Neuronal stem cell (in vitro differentiated cells): ENCODE measurements around the gene TIGAR.
A peak's percentile ranks its signal among the peaks of the same experiment; 100 is the strongest.

Experiments used
- DNase-seq: peaks from one replicate; pipeline ENCODE4 v3.0.0-alpha.2; 2013; ENCODE audit warnings: low spot score
- H2AFZ ChIP-seq: one replicate; pipeline ENCODE4 v1.6.1; 2013; ENCODE audit warnings: mild to moderate bottlenecking, low read length, inconsistent platforms
- H2AK5ac ChIP-seq: 2 replicates; pipeline ENCODE4 v1.6.1; 2013; ENCODE audit warnings: low read depth, mild to moderate bottlenecking, inconsistent platforms, low read length, moderate library complexity, mixed read lengths
- H2BK120ac ChIP-seq: 2 replicates; pipeline ENCODE4 v1.6.1; 2013; ENCODE audit warnings: low read depth, mild to moderate bottlenecking, inconsistent platforms, low read length, moderate library complexity, mixed read lengths
- H2BK12ac ChIP-seq: one replicate; pipeline ENCODE4 v1.6.1; 2013; ENCODE audit warnings: low read length, inconsistent platforms
- H2BK15ac ChIP-seq: 2 replicates; pipeline ENCODE4 v1.6.1; 2013; ENCODE audit warnings: mild to moderate bottlenecking, low read length, inconsistent platforms, mixed read lengths
- H2BK5ac ChIP-seq: one replicate; pipeline ENCODE4 v1.6.1; 2013; ENCODE audit warnings: inconsistent platforms, mild to moderate bottlenecking, low read length, moderate library complexity
- H3K14ac ChIP-seq: one replicate; pipeline ENCODE4 v1.6.1; 2013; ENCODE audit warnings: low read length, inconsistent platforms
- H3K18ac ChIP-seq: 2 replicates; pipeline ENCODE4 v1.6.1; 2013; ENCODE audit warnings: low read length, inconsistent platforms
- H3K23ac ChIP-seq: 2 replicates; pipeline ENCODE4 v1.6.1; 2013; ENCODE audit warnings: low read depth, mild to moderate bottlenecking, mixed read lengths, low read length, inconsistent platforms; ENCODE audit not compliant: poor library complexity
- H3K27ac ChIP-seq: replicated peaks from 3 replicates; pipeline ENCODE4 v1.5.1; 2013; ENCODE audit warnings: low read length, inconsistent platforms
- H3K27me3 ChIP-seq, 3 experiments: 2 replicates each; pipeline ENCODE4 v1.6.1; 2013; ENCODE audit warnings: low read length in 3 of 3, mild to moderate bottlenecking in 2 of 3, inconsistent platforms in 1 of 3, low read depth in 1 of 3, mixed read lengths in 1 of 3, moderate library complexity in 1 of 3; ENCODE audit not compliant: control insufficient read depth in 3 of 3, insufficient read depth in 3 of 3
- H3K36me3 ChIP-seq, 2 donors: replicated peaks in 1 of 2; 2 replicates each; pipeline ENCODE4 v1.6.1; 2013; ENCODE audit warnings: low read length in 2 of 2; ENCODE audit not compliant: control insufficient read depth in 2 of 2, insufficient read depth in 2 of 2
- H3K4ac ChIP-seq: 2 replicates; pipeline ENCODE4 v1.6.1; 2013; ENCODE audit warnings: inconsistent platforms, mild to moderate bottlenecking, low read length, moderate library complexity
- H3K4me1 ChIP-seq, 2 donors: 1 replicate in 1 of 2; 2 replicates in 1 of 2; pipeline ENCODE4 v1.6.1; 2013; ENCODE audit warnings: low read length in 2 of 2, low read depth in 1 of 2; ENCODE audit not compliant: control insufficient read depth in 2 of 2, insufficient read depth in 1 of 2
- H3K4me2 ChIP-seq: one replicate; pipeline ENCODE4 v1.6.1; 2013; ENCODE audit warnings: mild to moderate bottlenecking, low read length, inconsistent platforms; ENCODE audit not compliant: insufficient read depth, poor library complexity, severe bottlenecking
- H3K4me3 ChIP-seq, 2 donors: 2 replicates each; pipeline ENCODE4 v1.5.1; 2013; ENCODE audit warnings: low read length in 2 of 2, mild to moderate bottlenecking in 2 of 2, inconsistent platforms in 1 of 2, moderate library complexity in 1 of 2
- H3K79me1 ChIP-seq: one replicate; pipeline ENCODE4 v1.6.1; 2013; ENCODE audit warnings: low read depth, mild to moderate bottlenecking, inconsistent platforms, low read length, moderate library complexity
- H3K9ac ChIP-seq: one replicate; pipeline ENCODE4 v1.6.1; 2013; ENCODE audit warnings: mild to moderate bottlenecking, low read depth, low read length, inconsistent platforms; ENCODE audit not compliant: poor library complexity
- H3K9me3 ChIP-seq, 2 donors: replicated peaks in 1 of 2; 2 replicates each; pipeline versions ENCODE3 to v1.6.1; 2013; ENCODE audit warnings: low read length in 2 of 2, mild to moderate bottlenecking in 2 of 2, inconsistent platforms in 1 of 2, low read depth in 1 of 2, mixed read lengths in 1 of 2, moderate library complexity in 1 of 2; ENCODE audit not compliant: control insufficient read depth in 2 of 2, insufficient read depth in 1 of 2
- H4K8ac ChIP-seq: one replicate; pipeline ENCODE4 v1.6.1; 2013; ENCODE audit warnings: low read depth, mild to moderate bottlenecking, inconsistent platforms, low read length, moderate library complexity
- H4K91ac ChIP-seq: one replicate; pipeline ENCODE4 v1.6.1; 2013; ENCODE audit warnings: low read length, low read depth, mild to moderate bottlenecking, inconsistent platforms; ENCODE audit not compliant: poor library complexity
- WGBS, 2 donors: extraction: QIAGEN DNeasy Blood & Tissue Kit; methylation state at CpG; one replicate each; pipeline ENCODE4 v1.1.7; 2013; ENCODE audit warnings: missing lambda C conversion rate in 2 of 2, mixed read lengths in 1 of 2; ENCODE audit not compliant: insufficient read length in 2 of 2, insufficient replicate concordance in 1 of 2; ENCODE audit errors: extremely low coverage in 2 of 2; 5-methylcytosine and 5-hydroxymethylcytosine counted together

The TIGAR gene

DNA sequence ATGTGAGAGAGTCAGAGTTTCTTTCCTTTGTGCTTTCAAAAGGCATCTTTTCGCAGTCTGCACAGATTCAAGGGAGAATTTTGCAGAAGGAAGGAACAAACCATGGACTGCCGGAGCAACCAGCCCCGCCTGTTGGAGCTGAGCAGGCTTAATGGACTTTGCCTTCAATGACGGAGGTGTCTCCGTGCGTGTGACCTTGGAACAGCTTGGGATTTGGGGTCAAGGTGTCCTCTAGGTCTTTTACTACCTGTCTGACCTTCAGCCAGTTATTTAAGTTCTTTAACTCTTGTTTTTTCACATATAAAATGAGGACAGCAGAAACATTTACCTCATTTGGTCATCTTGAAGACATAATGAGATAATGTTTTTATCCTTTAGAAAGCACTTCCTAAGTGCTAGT is 54.4 kb downstream of the TIGAR start:
- H3K9ac ChIP-seq: no peak overlapping the region
- H3K14ac ChIP-seq: no peak overlapping the region
- H3K36me3 ChIP-seq: no peaks in the 10 kb centered on the region
- peaks cover 3 to 4% of the 10 kb centered on the region in 2 donors for H3K4me1 ChIP-seq
- H4K8ac ChIP-seq: no peak overlapping the region
- peaks cover 0 to 10% (median 0%) of the 10 kb centered on the region in 3 experiments for H3K27me3 ChIP-seq
- H3K4ac ChIP-seq: no peak overlapping the region
- DNase-seq: no peak
- no peak overlapping the region for H3K4me3 ChIP-seq
- no peak overlapping the region for H2BK120ac ChIP-seq
- no peaks in the 10 kb centered on the region for H3K9me3 ChIP-seq
- H4K91ac ChIP-seq: no peak overlapping the region
- no peaks in the 10 kb centered on the region for H3K79me1 ChIP-seq
- H2AK5ac ChIP-seq: no peak overlapping the region
- H3K23ac ChIP-seq: no peak overlapping the region
- no peak overlapping the region for H3K18ac ChIP-seq
- H2AFZ ChIP-seq: no peak overlapping the region
- H3K4me2 ChIP-seq: no peak overlapping the region
- no peak overlapping the region for H2BK5ac ChIP-seq
- H3K27ac ChIP-seq: no peak overlapping the region
- no peak overlapping the region for H2BK15ac ChIP-seq
- H2BK12ac ChIP-seq: no peak overlapping the region
- no CpG with 5 or more reads among the region's 6 CpGs for WGBS, 2 donors

DNA sequence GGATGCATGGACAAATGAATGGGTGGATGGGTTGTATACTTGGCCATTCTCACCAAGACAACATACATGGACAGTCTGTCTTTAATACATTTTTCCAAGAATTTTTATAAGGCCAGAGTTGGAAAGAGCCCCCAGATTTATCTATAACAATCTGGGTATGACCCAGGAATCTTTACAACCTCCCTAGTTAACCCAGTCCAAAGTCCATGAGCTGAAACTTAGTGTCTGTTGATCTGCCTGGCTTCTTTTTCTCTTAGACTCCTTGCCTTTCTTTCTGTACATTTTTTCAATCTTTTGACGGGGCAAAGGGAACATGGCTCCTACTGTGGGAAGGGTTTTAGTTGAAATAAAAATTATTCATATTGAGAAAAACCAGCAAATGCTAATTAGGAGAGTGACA is 57.8 kb downstream of the TIGAR start:
- H2BK120ac ChIP-seq: no peak overlapping the region
- no peak overlapping the region for H3K4me2 ChIP-seq
- H2AK5ac ChIP-seq: no peak overlapping the region
- no peak for DNase-seq
- WGBS, 2 donors: no CpG with 5 or more reads among the region's 1 CpG
- no peak overlapping the region for H3K4me3 ChIP-seq
- no peak overlapping the region for H2BK12ac ChIP-seq
- H4K8ac ChIP-seq: no peak overlapping the region
- no peak overlapping the region for H3K27ac ChIP-seq
- no peak overlapping the region for H3K9ac ChIP-seq
- H3K23ac ChIP-seq: no peak overlapping the region
- H2AFZ ChIP-seq: peak overlapping the region; percentile 91
- H3K4ac ChIP-seq: no peak overlapping the region
- H2BK5ac ChIP-seq: no peak overlapping the region
- no peak overlapping the region for H3K14ac ChIP-seq
- peaks cover 0 to 14% (median 0%) of the 10 kb centered on the region in 3 experiments for H3K27me3 ChIP-seq
- no peak overlapping the region for H2BK15ac ChIP-seq
- no peak overlapping the region for H4K91ac ChIP-seq
- H3K4me1 ChIP-seq: peaks cover 3 to 4% of the 10 kb centered on the region in 2 donors
- no peaks in the 10 kb centered on the region for H3K36me3 ChIP-seq
- H3K9me3 ChIP-seq: no peaks in the 10 kb centered on the region
- H3K79me1 ChIP-seq: no peaks in the 10 kb centered on the region
- no peak overlapping the region for H3K18ac ChIP-seq

DNA sequence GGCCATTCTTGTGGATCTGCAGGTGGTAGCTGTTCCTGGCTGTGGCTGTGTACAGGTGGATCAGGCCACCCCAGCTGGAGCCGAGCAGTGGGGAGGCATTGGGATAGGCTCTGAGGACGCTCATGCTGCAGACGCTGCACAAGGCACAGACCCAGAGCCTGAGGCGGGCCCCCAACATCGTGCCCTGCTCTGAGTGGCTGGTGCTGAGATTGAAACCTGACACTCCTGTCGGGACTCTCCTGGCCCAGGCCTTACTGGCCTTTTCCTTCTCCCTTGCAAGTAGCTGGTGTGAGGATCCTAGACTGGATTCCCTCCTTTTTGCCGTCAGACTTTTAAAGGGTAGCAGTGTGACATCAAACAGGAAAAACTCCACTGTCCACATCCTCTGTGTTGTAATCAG is 58.4 kb downstream of the TIGAR start, which contains the start of gene FGF23:
TSS of gene FGF23 (minus strand) at position 308 of the 400 bp plus-strand sequence. CDS start at position 178, 130 bp downstream.
- no CpG with 5 or more reads among the region's 7 CpGs for WGBS, 2 donors
- Histone ChIP-seq H3K27ac (no peak within 1 kb of the TSS), H2BK12ac (no peak within 1 kb of the TSS), H3K4ac (no peak within 1 kb of the TSS), H3K4me3 (no peak within 1 kb of the TSS), H4K8ac (peak within 1 kb of the TSS; percentile 84), H3K27me3 (peaks cover 0 to 14% (median 0%) of the 10 kb centered on the region in 3 experiments), H3K36me3 (no peaks in the 10 kb centered on the region), H3K23ac (no peak within 1 kb of the TSS), H3K4me1 (peaks cover 3 to 4% of the 10 kb centered on the region in 2 donors), H2AK5ac (no peak within 1 kb of the TSS), H2AFZ (peak within 1 kb of the TSS; percentile 91), H3K18ac (peak within 1 kb of the TSS; percentile 81), H2BK120ac (no peak within 1 kb of the TSS), H3K4me2 (peak within 1 kb of the TSS; percentile 14), H2BK5ac (no peak within 1 kb of the TSS), H3K9ac (no peak within 1 kb of the TSS), H4K91ac (no peak within 1 kb of the TSS), H3K14ac (no peak within 1 kb of the TSS), H3K79me1 (no peaks in the 10 kb centered on the region), H3K9me3 (no peaks in the 10 kb centered on the region), H2BK15ac (no peak within 1 kb of the TSS)
- peak; percentile 63 for DNase-seq

DNA sequence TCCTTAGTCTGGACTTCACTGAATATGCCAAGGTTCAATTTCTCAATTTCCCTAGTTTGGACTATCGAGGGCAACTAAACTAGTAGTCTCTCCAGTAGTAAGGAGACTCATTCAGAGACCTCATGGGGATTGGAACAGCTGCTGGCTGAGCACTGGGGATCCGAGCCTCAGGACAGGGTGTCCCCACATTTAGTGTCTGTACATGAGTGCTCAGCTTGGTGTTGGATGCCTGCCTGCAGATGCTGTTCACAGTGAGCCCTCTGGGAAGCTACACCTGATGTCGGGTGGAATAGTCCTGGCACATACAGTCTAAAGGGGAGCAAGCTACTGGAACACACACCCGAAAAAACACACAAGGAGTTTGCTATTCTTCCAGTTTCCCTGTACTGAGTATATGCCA is 59.3 kb downstream of the TIGAR start:
- H3K14ac ChIP-seq: no peak overlapping the region
- no peak overlapping the region for H3K4me3 ChIP-seq
- no peak overlapping the region for H2BK120ac ChIP-seq
- no peak overlapping the region for H3K27ac ChIP-seq
- H3K9ac ChIP-seq: no peak overlapping the region
- no peak overlapping the region for H3K4ac ChIP-seq
- H2AK5ac ChIP-seq: no peak overlapping the region
- H2BK5ac ChIP-seq: no peak overlapping the region
- no peaks in the 10 kb centered on the region for H3K36me3 ChIP-seq
- no peak overlapping the region for H2AFZ ChIP-seq
- H3K79me1 ChIP-seq: no peaks in the 10 kb centered on the region
- H3K4me1 ChIP-seq: peaks cover 3 to 4% of the 10 kb centered on the region in 2 donors
- H2BK15ac ChIP-seq: no peak overlapping the region
- H3K18ac ChIP-seq: no peak overlapping the region
- H3K23ac ChIP-seq: no peak overlapping the region
- H3K4me2 ChIP-seq: no peak overlapping the region
- no peak overlapping the region for H4K8ac ChIP-seq
- H4K91ac ChIP-seq: no peak overlapping the region
- no peaks in the 10 kb centered on the region for H3K9me3 ChIP-seq
- no CpG with 5 or more reads among the region's 4 CpGs for WGBS, 2 donors
- H3K27me3 ChIP-seq: peaks cover 0 to 14% (median 0%) of the 10 kb centered on the region in 3 experiments
- no peak for DNase-seq
- no peak overlapping the region for H2BK12ac ChIP-seq
